G401.6 (cell line): ENCODE data around the gene MYH11.
"Not testable (repeated sequence)": the region's sequence is repeated elsewhere in the genome, so short reads cannot be mapped to it uniquely, and the experiment has no call there.

Source experiments
- FAIRE-seq: peaks from 2 replicates; lab custom pipeline; 2012; peaks lifted over from hg19 to GRCh38; lab: Jason Lieb, UNC

The MYH11 gene

DNA sequence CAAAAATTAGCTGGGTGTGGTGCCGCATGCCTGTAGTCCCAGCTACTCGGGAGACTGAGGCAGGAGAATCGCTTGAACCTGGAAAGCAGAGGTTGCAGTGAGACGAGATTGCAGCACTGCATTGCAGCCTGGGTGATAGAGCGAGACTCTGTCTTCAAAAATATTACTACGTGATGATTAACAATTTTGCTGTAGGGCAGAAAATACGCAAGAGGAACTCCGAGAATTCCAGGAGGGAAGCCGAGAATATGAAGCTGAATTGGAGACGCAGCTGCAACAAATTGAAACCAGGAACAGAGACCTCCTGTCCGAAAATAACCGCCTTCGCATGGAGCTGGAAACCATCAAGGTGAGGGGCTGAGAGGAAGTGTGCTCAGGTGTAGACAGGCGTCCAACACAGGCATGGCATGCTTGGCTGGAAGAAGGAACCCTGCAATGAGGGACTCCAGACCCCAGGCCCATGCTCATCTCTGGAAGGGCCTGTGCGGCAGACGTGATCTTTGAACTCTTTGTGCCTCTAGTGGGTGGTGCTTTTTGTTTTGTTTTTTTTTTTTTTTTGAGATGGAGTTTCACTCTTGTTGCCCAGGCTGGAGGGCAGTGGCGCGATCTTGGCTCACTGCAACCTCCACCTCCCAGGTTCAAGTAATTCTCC is 189.6 kb downstream of the MYH11 start:
- no peak for FAIRE-seq

GRCh38 chr16:15665107-15665506 is 191.7 kb downstream of the MYH11 start:
- no peak for FAIRE-seq

GRCh38 chr16:15660203-15660601 is 196.6 kb downstream of the MYH11 start:
- no peak for FAIRE-seq

DNA sequence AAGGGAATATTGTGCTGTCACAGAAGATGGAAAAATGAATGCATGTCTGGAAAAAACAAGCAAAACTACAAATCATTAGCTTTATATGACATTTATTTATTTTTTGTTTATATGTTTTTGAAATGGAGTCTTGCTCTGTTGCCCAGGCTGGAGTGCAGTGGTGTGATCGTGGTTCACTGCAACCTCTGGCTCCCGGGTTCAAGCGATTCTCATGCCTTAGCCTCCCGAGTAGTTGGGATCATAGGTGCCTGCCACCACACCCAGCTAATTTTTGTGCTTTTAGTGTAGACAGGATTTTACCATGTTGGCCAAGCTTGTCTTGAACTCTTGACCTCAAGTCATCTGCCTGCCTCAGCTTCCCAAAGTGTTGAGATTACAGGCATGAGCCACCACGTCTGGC is 198.3 kb downstream of the MYH11 start:
- no peak for FAIRE-seq

DNA sequence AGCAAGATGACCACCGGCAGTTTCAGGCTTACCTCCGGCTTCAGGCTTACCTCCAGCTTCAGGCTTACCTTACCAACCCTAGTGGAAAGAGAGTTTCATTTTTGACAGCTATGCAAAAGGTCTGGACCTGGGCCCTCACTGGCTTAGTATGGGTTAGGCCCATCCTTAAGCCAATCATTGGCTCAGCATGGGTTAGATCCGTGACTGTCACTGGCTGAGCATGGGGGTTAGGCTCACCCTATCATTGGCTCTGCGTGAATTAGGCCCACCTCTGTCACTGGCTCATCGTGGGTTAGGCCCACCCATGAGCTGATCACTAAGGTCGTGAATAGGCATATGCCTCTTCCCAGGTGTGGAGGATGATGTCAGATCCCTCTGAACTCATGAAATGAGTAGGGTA is 198.7 kb downstream of the MYH11 start:
- no peak for FAIRE-seq

DNA sequence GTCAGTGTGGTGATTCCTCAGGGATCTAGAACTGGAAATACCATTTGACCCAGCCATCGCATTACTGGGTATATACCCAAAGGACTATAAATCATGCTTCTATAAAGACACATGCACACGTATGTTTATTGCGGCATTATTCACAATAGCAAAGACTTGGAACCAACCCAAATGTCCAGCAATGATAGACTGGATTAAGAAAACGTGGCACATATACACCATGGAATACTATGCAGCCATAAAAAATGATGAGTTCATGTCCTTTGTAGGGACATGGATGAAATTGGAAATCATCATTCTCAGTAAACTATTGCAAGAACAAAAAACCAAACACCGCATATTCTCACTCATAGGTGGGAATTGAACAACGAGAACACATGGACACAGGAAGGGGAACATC is 201.3 kb downstream of the MYH11 start:
- FAIRE-seq: not testable (repeated sequence)

DNA sequence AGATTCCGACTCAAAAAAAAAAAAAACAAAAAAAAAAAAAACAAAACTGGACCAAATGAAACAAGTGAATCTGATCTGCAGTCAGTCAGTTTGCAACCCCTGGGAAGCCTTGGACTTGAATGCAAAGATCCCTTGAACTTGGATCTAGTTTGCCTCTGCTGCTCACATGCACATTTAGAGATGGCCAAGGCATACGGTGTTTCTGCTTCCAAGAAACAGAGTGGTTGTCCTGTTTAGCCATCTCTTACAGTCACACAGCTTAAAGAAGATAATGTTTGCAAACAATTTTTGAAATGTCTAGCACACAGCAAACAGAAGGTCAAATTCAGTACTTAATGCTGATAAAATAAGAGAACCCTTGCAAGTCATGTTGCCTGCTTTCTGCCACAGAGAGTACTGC is 202.2 kb downstream of the MYH11 start:
- FAIRE-seq: no peak

DNA sequence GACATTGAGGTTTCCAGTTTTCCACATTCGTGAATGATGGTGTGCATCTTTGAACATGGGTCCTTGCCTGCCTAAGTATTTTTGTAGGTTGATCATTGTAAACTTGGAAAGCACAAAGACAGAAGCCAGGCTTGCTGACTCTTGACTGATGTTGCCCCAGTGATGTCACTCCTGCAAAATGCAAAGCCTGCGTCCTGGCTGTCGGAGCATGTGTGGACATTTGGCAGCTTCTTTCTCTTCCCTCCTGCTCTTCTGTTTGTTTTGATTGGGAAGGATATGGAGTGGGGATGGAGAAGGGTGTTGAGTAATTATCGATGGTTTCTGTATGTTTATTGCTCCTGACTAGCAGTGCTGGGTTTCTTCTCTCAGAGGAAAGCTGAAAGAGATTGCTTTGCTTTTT is 203.6 kb downstream of the MYH11 start:
- no peak for FAIRE-seq
